ENCODE data around the gene RNF10. TPM values are rescaled to one million over a fixed set of nuclear protein-coding genes. Genes with fewer than 3 reads are reported as not detected.

Gene RNF10
- polyA plus RNA-seq, 1 of the 3 experiments (the other 2 are of a cell fraction) = 118 TPM

DNA sequence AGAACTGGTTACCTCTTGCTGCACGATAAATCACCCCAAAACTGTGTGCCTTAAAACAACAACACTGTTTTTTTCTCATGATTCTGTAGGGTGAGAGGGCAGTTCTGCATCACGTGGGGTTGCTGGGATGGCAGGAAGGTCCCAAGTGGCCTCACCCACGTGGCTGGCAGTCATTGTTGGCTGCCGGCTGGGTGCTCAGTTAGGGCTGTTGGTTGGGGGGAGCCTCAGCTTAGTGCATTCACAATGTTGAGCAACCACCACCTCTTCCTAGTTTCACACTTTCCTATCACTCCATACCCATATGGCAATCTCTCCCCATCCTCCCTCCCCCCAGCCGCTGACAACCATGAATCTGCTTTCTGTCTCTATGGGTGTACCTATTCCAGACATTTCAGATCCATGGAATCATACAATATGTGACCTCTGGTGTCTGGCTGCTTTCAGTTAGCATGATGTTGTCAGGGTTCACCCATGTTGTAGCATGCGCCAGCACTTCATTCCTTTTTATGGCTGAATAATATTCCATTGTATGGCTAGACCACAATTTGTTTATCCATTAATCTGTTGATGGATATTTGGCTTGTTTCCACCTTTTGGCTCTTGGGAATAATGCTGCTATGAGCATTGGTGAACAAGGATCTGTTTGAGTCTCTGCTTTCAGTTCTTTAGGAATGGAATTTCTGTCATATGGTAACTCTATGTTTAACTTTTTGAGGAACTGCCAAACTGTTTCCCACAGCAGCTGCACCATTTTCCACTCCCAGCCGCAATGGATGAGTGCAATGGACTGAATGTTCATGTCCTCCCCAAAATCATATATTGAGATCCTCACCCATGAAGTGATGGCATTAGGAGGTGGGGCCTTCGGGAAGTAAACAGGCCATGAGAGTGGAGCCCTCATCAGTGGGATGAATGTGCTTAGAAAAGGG, 58.2 kb downstream of the RNF10 start:
- Histone ChIP-seq H3K9me2 (no peaks in the 10 kb centered on the region), H3F3A (replicated peaks; ENCODE audit: insufficient read depth) (no peaks in the 10 kb centered on the region), H3K27ac (ENCODE audit: low read depth in 2 of 2, low read length in 1 of 2) (no peak overlapping the region), H3K36me3 (replicated peaks in 1 of 2; ENCODE audit: control insufficient read depth in 1 of 2, insufficient read depth in 2 of 2, low read length in 1 of 2) (no peaks in the 10 kb centered on the region), H3K4me3 (ENCODE audit: low read depth in 2 of 2, low read length in 1 of 2) (no peak overlapping the region), H3K9ac (no peak overlapping the region), H3K9me3 (no peaks in the 10 kb centered on the region), H3K27me3 (ENCODE audit: insufficient read depth) (no peaks in the 10 kb centered on the region), H3K79me2 (ENCODE audit: insufficient read depth) (no peaks in the 10 kb centered on the region), H2AFZ (ENCODE audit: low read depth) (no peak overlapping the region), H3K4me1 (ENCODE audit: control insufficient read depth in 1 of 2, insufficient read depth in 2 of 2, low read depth in 1 of 2, low read length in 1 of 2) (no peaks in the 10 kb centered on the region), H3K4me2 (no peak overlapping the region), H4K20me1 (ENCODE audit: insufficient read depth) (no peaks in the 10 kb centered on the region)
- no peak for TF ChIP-seq RCOR1 (IDR thresholded peaks at IDR 0.05; ENCODE audit: low read length)
- TF ChIP-seq NFIC (IDR thresholded peaks at IDR 0.05; ENCODE audit: borderline replicate concordance) = no peak
- no peak for TF ChIP-seq CHD2 (IDR thresholded peaks at IDR 0.05; ENCODE audit: low read length, partially characterized antibody)
- TF ChIP-seq SMC3 (IDR thresholded peaks at IDR 0.05; ENCODE audit: low read depth, low read length) = no peak
- TF ChIP-seq, protein P1, sequence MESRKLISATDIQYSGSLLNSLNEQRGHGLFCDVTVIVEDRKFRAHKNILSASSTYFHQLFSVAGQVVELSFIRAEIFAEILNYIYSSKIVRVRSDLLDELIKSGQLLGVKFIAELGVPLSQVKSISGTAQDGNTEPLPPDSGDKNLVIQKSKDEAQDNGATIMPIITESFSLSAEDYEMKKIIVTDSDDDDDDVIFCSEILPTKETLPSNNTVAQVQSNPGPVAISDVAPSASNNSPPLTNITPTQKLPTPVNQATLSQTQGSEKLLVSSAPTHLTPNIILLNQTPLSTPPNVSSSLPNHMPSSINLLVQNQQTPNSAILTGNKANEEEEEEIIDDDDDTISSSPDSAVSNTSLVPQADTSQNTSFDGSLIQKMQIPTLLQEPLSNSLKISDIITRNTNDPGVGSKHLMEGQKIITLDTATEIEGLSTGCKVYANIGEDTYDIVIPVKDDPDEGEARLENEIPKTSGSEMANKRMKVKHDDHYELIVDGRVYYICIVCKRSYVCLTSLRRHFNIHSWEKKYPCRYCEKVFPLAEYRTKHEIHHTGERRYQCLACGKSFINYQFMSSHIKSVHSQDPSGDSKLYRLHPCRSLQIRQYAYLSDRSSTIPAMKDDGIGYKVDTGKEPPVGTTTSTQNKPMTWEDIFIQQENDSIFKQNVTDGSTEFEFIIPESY (IDR thresholded peaks at IDR 0.05; ENCODE audit: borderline replicate concordance, low read depth) = no peak
- TF ChIP-seq GATA2 (CRISPR knock-in tag; IDR thresholded peaks at IDR 0.05) = no peak
- TF ChIP-seq, protein P2, sequence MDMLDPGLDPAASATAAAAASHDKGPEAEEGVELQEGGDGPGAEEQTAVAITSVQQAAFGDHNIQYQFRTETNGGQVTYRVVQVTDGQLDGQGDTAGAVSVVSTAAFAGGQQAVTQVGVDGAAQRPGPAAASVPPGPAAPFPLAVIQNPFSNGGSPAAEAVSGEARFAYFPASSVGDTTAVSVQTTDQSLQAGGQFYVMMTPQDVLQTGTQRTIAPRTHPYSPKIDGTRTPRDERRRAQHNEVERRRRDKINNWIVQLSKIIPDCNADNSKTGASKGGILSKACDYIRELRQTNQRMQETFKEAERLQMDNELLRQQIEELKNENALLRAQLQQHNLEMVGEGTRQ (IDR thresholded peaks at IDR 0.05; ENCODE audit: borderline replicate concordance, low read depth, low read length) = no peak
- no peak for TF ChIP-seq GABPA (IDR thresholded peaks at IDR 0.05; ENCODE audit: low read depth)
- DNase-seq = no peak
- CTCF ChIA-PET = interaction anchor here (0.9 to 1.5 kb wide), 3 partner anchors 8 to 56 kb away, joined by 3 to 4 read pairs (median 3); no protein-coding TSS in a partner anchor
- POLR2A ChIA-PET = no interaction called here
- WGBS (ENCODE audit: low lambda C conversion rate) = 72% methylated on average over 8 of the region's 8 CpGs

DNA sequence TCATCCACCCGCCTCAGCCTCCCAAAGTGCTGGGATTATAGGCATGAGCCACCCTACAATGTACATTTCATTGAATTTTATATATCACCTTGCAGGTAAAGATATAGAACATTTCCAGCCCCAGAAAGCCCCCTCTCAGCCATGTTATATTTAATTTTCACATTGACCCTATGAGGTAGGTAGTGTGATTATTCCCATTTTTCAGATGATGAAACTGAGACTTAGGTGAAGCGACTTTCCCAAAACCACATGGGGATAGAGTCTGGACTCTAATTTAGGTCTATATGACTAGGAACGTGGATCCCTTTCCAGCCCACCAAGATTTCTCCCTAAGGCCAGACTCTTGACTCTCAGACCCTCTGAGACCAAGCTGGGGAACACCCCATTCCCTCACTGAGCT, 62.7 kb downstream of the RNF10 start:
- H3K9me2 ChIP-seq = no peaks in the 10 kb centered on the region
- ChIA-PET CTCF (interaction anchor here (1.2 to 1.9 kb wide), 3 partner anchors 14 to 513 kb away, joined by 3 to 7 read pairs (median 3); no protein-coding TSS in a partner anchor), POLR2A (no interaction called here)
- no peaks in the 10 kb centered on the region for H3K79me2 ChIP-seq (ENCODE audit: insufficient read depth)
- H3K4me3 ChIP-seq (ENCODE audit: low read depth in 2 of 2, low read length in 1 of 2) = no peak overlapping the region
- no peaks in the 10 kb centered on the region for H3K27me3 ChIP-seq (ENCODE audit: insufficient read depth)
- DNase-seq = no peak
- H3F3A ChIP-seq (replicated peaks; ENCODE audit: insufficient read depth) = no peaks in the 10 kb centered on the region
- WGBS (ENCODE audit: low lambda C conversion rate) = 70% methylated on average over 3 of the region's 3 CpGs
- H3K9me3 ChIP-seq = no peaks in the 10 kb centered on the region
- no peaks in the 10 kb centered on the region for H3K36me3 ChIP-seq (replicated peaks in 1 of 2; ENCODE audit: control insufficient read depth in 1 of 2, insufficient read depth in 2 of 2, low read length in 1 of 2)
- H4K20me1 ChIP-seq (ENCODE audit: insufficient read depth) = no peaks in the 10 kb centered on the region
- H3K9ac ChIP-seq = no peak overlapping the region
- no peaks in the 10 kb centered on the region; a peak in 1 of 4 replicates for H3K4me1 ChIP-seq (ENCODE audit: control insufficient read depth in 1 of 2, insufficient read depth in 2 of 2, low read depth in 1 of 2, low read length in 1 of 2)
- H3K27ac ChIP-seq (ENCODE audit: low read depth in 2 of 2, low read length in 1 of 2) = no peak overlapping the region
- no peak overlapping the region for H3K4me2 ChIP-seq
- no peak overlapping the region for H2AFZ ChIP-seq (ENCODE audit: low read depth)
- TF ChIP-seq, protein P3, sequence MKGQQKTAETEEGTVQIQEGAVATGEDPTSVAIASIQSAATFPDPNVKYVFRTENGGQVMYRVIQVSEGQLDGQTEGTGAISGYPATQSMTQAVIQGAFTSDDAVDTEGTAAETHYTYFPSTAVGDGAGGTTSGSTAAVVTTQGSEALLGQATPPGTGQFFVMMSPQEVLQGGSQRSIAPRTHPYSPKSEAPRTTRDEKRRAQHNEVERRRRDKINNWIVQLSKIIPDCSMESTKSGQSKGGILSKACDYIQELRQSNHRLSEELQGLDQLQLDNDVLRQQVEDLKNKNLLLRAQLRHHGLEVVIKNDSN (IDR thresholded peaks at IDR 0.05; ENCODE audit: borderline replicate concordance, low read depth) = no peak
- TF ChIP-seq GABPA (IDR thresholded peaks at IDR 0.05; ENCODE audit: low read depth) (no peak), EZH2phosphoT487 (IDR thresholded peaks at IDR 0.05; ENCODE audit: borderline replicate concordance, low read depth) (no peak), RFX5 (IDR thresholded peaks at IDR 0.05; ENCODE audit: low read length) (no peak)
- TF ChIP-seq, protein P4, sequence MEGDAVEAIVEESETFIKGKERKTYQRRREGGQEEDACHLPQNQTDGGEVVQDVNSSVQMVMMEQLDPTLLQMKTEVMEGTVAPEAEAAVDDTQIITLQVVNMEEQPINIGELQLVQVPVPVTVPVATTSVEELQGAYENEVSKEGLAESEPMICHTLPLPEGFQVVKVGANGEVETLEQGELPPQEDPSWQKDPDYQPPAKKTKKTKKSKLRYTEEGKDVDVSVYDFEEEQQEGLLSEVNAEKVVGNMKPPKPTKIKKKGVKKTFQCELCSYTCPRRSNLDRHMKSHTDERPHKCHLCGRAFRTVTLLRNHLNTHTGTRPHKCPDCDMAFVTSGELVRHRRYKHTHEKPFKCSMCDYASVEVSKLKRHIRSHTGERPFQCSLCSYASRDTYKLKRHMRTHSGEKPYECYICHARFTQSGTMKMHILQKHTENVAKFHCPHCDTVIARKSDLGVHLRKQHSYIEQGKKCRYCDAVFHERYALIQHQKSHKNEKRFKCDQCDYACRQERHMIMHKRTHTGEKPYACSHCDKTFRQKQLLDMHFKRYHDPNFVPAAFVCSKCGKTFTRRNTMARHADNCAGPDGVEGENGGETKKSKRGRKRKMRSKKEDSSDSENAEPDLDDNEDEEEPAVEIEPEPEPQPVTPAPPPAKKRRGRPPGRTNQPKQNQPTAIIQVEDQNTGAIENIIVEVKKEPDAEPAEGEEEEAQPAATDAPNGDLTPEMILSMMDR (IDR thresholded peaks at IDR 0.05) = no peak
- TF ChIP-seq, protein P1 (IDR thresholded peaks at IDR 0.05; ENCODE audit: borderline replicate concordance, low read depth) = no peak

Data from SK-N-SH (cell line).